K562 (cell line): Measurements from ENCODE around the gene PTPN18. TPM values are rescaled to one million over a fixed set of nuclear protein-coding genes. Genes with fewer than 3 reads are reported as not detected.

Experiments
- DDX20 ChIP-seq: fragments of 450-650 bp; IDR thresholded peaks from 2 replicates; pipeline ENCODE4 v1.6.1; 2016; ENCODE audit warnings: missing genetic modification characterization, low read depth, mild to moderate bottlenecking, missing compliant biosample characterization, moderate library complexity
- HNRNPK ChIP-seq: fragments of 200-400 bp; formaldehyde crosslinking; IDR thresholded peaks from one replicate; pipeline ENCODE4 v1.6.1; 2018; ENCODE audit warnings: mild to moderate bottlenecking, low read depth, low read length; ENCODE audit not compliant: poor library complexity, severe bottlenecking
- NKRF ChIP-seq: fragments of 450-650 bp; IDR thresholded peaks from 2 replicates; pipeline ENCODE4 v1.6.1; 2016; ENCODE audit warnings: borderline replicate concordance
- NR2C1 ChIP-seq, 2 experiments: fragments of 450-650 bp; IDR thresholded peaks; 2 replicates each; pipeline ENCODE4 v1.6.1; 2017; ENCODE audit warnings: mild to moderate bottlenecking in 2 of 2, antibody characterized with exemption in 1 of 2, inconsistent platforms in 1 of 2, missing compliant biosample characterization in 1 of 2, missing genetic modification characterization in 1 of 2
- OTX1 ChIP-seq: fragments of 450-650 bp; formaldehyde crosslinking; IDR thresholded peaks from 2 replicates; pipeline ENCODE4 v1.4.0; 2022; ENCODE audit warnings: mild to moderate bottlenecking
- ZBTB2 ChIP-seq: fragments of 450-650 bp; IDR thresholded peaks from 2 replicates; pipeline ENCODE4 v1.6.1; 2016; ENCODE audit warnings: antibody characterized with exemption
- ZBTB8A ChIP-seq: fragments of 450-650 bp; IDR thresholded peaks from 2 replicates; pipeline ENCODE4 v1.6.1; 2018; ENCODE audit warnings: mild to moderate bottlenecking, moderate library complexity; ENCODE audit not compliant: partially characterized antibody
- ZNF124 ChIP-seq: sonication (generic); formaldehyde crosslinking; IDR thresholded peaks from 2 replicates; pipeline ENCODE4 v1.8.1; 2022; ENCODE audit warnings: missing genetic modification reagents
- ZNF146 ChIP-seq: IDR thresholded peaks from one replicate; pipeline ENCODE4 v1.6.1; 2018; ENCODE audit warnings: missing compliant biosample characterization; ENCODE audit not compliant: unreplicated experiment
- ZNF592 ChIP-seq: fragments of 450-650 bp; IDR thresholded peaks from 2 replicates; pipeline ENCODE4 v1.6.1; 2017; ENCODE audit warnings: antibody characterized with exemption, mild to moderate bottlenecking
- polyA plus RNA-seq, 8 experiments: library from polyadenylated mRNA; depleted of rRNA in 4 of 8; stranded (reverse) in 5 of 8; unstranded in 3 of 8; fragments of >200 nt; fragmentation: Nextera tagmentation in 2 of 8; fragmentation: Illumina TruSeq in 1 of 8; extraction: Ambion mirVana in 2 of 8; extraction: Trizol in 1 of 8; gene quantifications; 2 replicates each; pipeline versions ENCODE4 v1.2.1 to v1.2.3, GENCODE V29; 2011 to 2014; ENCODE audit warnings: inconsistent platforms in 1 of 8, missing spikeins in 1 of 8
- total RNA-seq, 7 experiments: library from RNA; depleted of rRNA in 6 of 7; stranded (reverse); fragments of >200 nt in 6 of 7; fragmentation: Illumina TruSeq in 2 of 7; extraction: Trizol in 2 of 7; gene quantifications; 2 replicates each; pipeline versions ENCODE4 v1.2.1 to v1.2.3, GENCODE V29; 2011 to 2021; ENCODE audit warnings: low replicate concordance in 1 of 7

PTPN18 gene
- total and polyA plus RNA-seq, 9 of the 15 experiments (the other 6 are each of a cell fraction or from before 2014, with no cell fraction given) = 11.6 to 90.7 (median 49.6) TPM

- TF ChIP-seq ZNF146 (no peak), DDX20 (no peak), ZNF592 (no peak), NKRF (no peak), ZNF124 (CRISPR knock-in tag) (no peak), HNRNPK (no peak), NR2C1 (IDR thresholded peaks at IDR 0.05) (peak; percentile 2; the same call in 1 of the 2 replicates), NR2C1 (tag; IDR thresholded peaks at IDR 0.05) (0 out of 2 replicates have a peak, but pooled peaks have one; percentile 27), OTX1 (CRISPR knock-in tag) (no peak), ZBTB2 (no peak), ZBTB8A (no peak)
Measured at GRCh38 chr2:130355172-130355577, 681 bp upstream of the PTPN18 start (continued).
